ENCODE data around the gene SCAF4. TPM values are rescaled to one million over a fixed set of nuclear protein-coding genes. Genes with fewer than 3 reads are reported as not detected.

The SCAF4 gene
- total RNA-seq, 1 experiment from 2014 or later: 41.9 TPM

GRCh38 chr21:31678478-31678877 is 53.4 kb downstream of the SCAF4 start:
- Mint-ChIP-seq H3K27me3 (ENCODE audit: insufficient read depth, unreplicated experiment) (no peaks in the 10 kb centered on the region), H3K4me1 (ENCODE audit: insufficient read depth, unreplicated experiment) (no peaks in the 10 kb centered on the region), H3K36me3 (ENCODE audit: insufficient read depth, unreplicated experiment) (peaks cover 16% of the 10 kb centered on the region), H3K9me3 (ENCODE audit: unreplicated experiment) (no peaks in the 10 kb centered on the region), H3K4me3 (ENCODE audit: unreplicated experiment) (no peak overlapping the region), H3K27ac (ENCODE audit: low read depth, unreplicated experiment) (no peak overlapping the region)
- POLR2A ChIA-PET: interaction anchor here (1.0 to 1.6 kb wide), 2 partner anchors 8 to 10 kb away, joined by 4 read pairs; no protein-coding TSS in a partner anchor
- DNase-seq (ENCODE audit: unreplicated experiment): no peak
- no peak for TF ChIP-seq CTCF (IDR thresholded peaks at IDR 0.05; ENCODE audit: unreplicated experiment)
- intact Hi-C loops (cut with micrococcal nuclease): no loop called here
- CTCF ChIA-PET: no interaction called here
- BruUV-seq (replicated peaks): no TSS peak

- ChIA-PET POLR2A (interaction anchor here (0.9 kb wide), 1 partner anchor 19 kb away, joined by 4 read pairs; no protein-coding TSS in a partner anchor), CTCF (interaction anchor here (0.7 kb wide), 1 partner anchor 72 kb away, joined by 3 read pairs; no protein-coding TSS in a partner anchor)
- no TSS peak for BruUV-seq (replicated peaks)
- Mint-ChIP-seq H3K4me3 (ENCODE audit: unreplicated experiment) (no peak overlapping the region), H3K36me3 (ENCODE audit: insufficient read depth, unreplicated experiment) (peaks cover 5% of the 10 kb centered on the region), H3K27ac (ENCODE audit: low read depth, unreplicated experiment) (no peak overlapping the region), H3K27me3 (ENCODE audit: insufficient read depth, unreplicated experiment) (no peaks in the 10 kb centered on the region), H3K4me1 (ENCODE audit: insufficient read depth, unreplicated experiment) (no peaks in the 10 kb centered on the region), H3K9me3 (ENCODE audit: unreplicated experiment) (no peaks in the 10 kb centered on the region)
- DNase-seq (ENCODE audit: unreplicated experiment): no peak
- no peak for TF ChIP-seq CTCF (IDR thresholded peaks at IDR 0.05; ENCODE audit: unreplicated experiment)
- intact Hi-C loops (cut with micrococcal nuclease): no loop called here
These were observed 54.9 kb downstream of the SCAF4 start for GRCh38 chr21:31677047-31677446.

GRCh38 chr21:31675960-31676359 is 56.0 kb downstream of the SCAF4 start:
- CTCF ChIA-PET: interaction anchor here (0.6 kb wide), 1 partner anchor 116 kb away, joined by 4 read pairs; no protein-coding TSS in a partner anchor

GRCh38 chr21:31675318-31675717 is 56.6 kb downstream of the SCAF4 start:
- Mint-ChIP-seq H3K36me3 (ENCODE audit: insufficient read depth, unreplicated experiment) (peaks cover 16% of the 10 kb centered on the region), H3K4me1 (ENCODE audit: insufficient read depth, unreplicated experiment) (peaks cover 4% of the 10 kb centered on the region), H3K4me3 (ENCODE audit: unreplicated experiment) (no peak overlapping the region), H3K27ac (ENCODE audit: low read depth, unreplicated experiment) (no peak overlapping the region), H3K9me3 (ENCODE audit: unreplicated experiment) (no peaks in the 10 kb centered on the region), H3K27me3 (ENCODE audit: insufficient read depth, unreplicated experiment) (no peaks in the 10 kb centered on the region)
- POLR2A ChIA-PET: interaction anchor here (0.5 to 1.0 kb wide), 4 partner anchors 9 to 458 kb away, joined by 3 to 5 read pairs (median 4); no protein-coding TSS in a partner anchor
- DNase-seq (ENCODE audit: unreplicated experiment): no peak
- TF ChIP-seq CTCF (IDR thresholded peaks at IDR 0.05; ENCODE audit: unreplicated experiment): no peak
- intact Hi-C loops (cut with micrococcal nuclease): no loop called here
- CTCF ChIA-PET: interaction anchor here (0.6 to 0.7 kb wide), 2 partner anchors 116 to 632 kb away, joined by 3 to 4 read pairs; no protein-coding TSS in a partner anchor
- no TSS peak for BruUV-seq (replicated peaks)

More at GRCh38 chr21:31675960-31676359, 56.0 kb downstream of the SCAF4 start:
- Mint-ChIP-seq H3K36me3 (ENCODE audit: insufficient read depth, unreplicated experiment) (peaks cover 10% of the 10 kb centered on the region), H3K27ac (ENCODE audit: low read depth, unreplicated experiment) (no peak overlapping the region), H3K9me3 (ENCODE audit: unreplicated experiment) (no peaks in the 10 kb centered on the region), H3K4me1 (ENCODE audit: insufficient read depth, unreplicated experiment) (peaks cover 4% of the 10 kb centered on the region), H3K4me3 (ENCODE audit: unreplicated experiment) (no peak overlapping the region), H3K27me3 (ENCODE audit: insufficient read depth, unreplicated experiment) (no peaks in the 10 kb centered on the region)
- DNase-seq (ENCODE audit: unreplicated experiment): no peak
- intact Hi-C loops (cut with micrococcal nuclease): no loop called here
- no TSS peak for BruUV-seq (replicated peaks)
- POLR2A ChIA-PET: interaction anchor here (1.0 kb wide), 1 partner anchor 9 kb away, joined by 4 read pairs; no protein-coding TSS in a partner anchor
- no peak for TF ChIP-seq CTCF (IDR thresholded peaks at IDR 0.05; ENCODE audit: unreplicated experiment)
